A549 (cell line): ENCODE results near the gene MTRFR. TPM values are rescaled to one million over a fixed set of nuclear protein-coding genes. Genes with fewer than 3 reads are reported as not detected.

Experiments
- ATAC-seq, 2 experiments: fragments of 200-7000 bp in 1 of 2; fragments of >200 bp in 1 of 2; cut with Nextera tagmentation in 1 of 2; cut with Tn5 transposase in 1 of 2; 3 replicates each; pipeline versions ENCODE4 v1.8.0 to v1.9.1; 2018 to 2020; ENCODE audit warnings: mild to moderate bottlenecking in 1 of 2, moderate library complexity in 1 of 2
- CTCF ChIA-PET: fragments of 300-600 bp; sonication (Branson Sonifier 250); formaldehyde crosslinking; extraction: SDS; loops from one replicate; lab custom pipeline; 2021; ENCODE audit warnings: antibody characterized with exemption, inconsistent platforms; lab: Yijun Ruan, JAX
- POLR2A ChIA-PET: fragments of 350-600 bp; formaldehyde crosslinking; extraction: SDS; loops from one replicate; lab custom pipeline; 2021; ENCODE audit warnings: antibody characterized with exemption, inconsistent platforms; lab: Yijun Ruan, JAX
- DNase-seq, 2 experiments: peaks; one replicate each; pipeline versions ENCODE4 v3.0.0 to v3.0.0-alpha.2; 2011 to 2016; ENCODE audit warnings: low read depth in 1 of 2, low spot score in 1 of 2
- FAIRE-seq: peaks from 2 replicates; lab custom pipeline; 2011; peaks lifted over from hg19 to GRCh38; lab: Jason Lieb, UNC
- H3K27ac ChIP-seq, 2 experiments: fragments of >200 bp; sonication (Bioruptor Twin); formaldehyde crosslinking; 3 replicates each; pipeline ENCODE4 v1.5.1; 2016 to 2017
- H3K4me1 ChIP-seq: fragments of >200 bp; sonication (Bioruptor Twin); formaldehyde crosslinking; 3 replicates; pipeline ENCODE4 v1.6.1; 2016
- H3K4me2 ChIP-seq: fragments of >200 bp; sonication (Bioruptor Twin); formaldehyde crosslinking; 3 replicates; pipeline ENCODE4 v1.6.1; 2016
- H3K4me3 ChIP-seq: fragments of >200 bp; sonication (Bioruptor Twin); formaldehyde crosslinking; 3 replicates; pipeline ENCODE4 v1.5.1; 2016
- H3K9me3 ChIP-seq: fragments of >200 bp; sonication (Bioruptor Twin); formaldehyde crosslinking; 3 replicates; pipeline ENCODE4 v1.6.1; 2016
- BCL3 ChIP-seq: fragments of >200 bp; sonication (Bioruptor Twin); formaldehyde crosslinking; IDR thresholded peaks from 3 replicates; pipeline ENCODE4 v1.6.1; 2016
- CTCF ChIP-seq: fragments of >200 bp; sonication (Bioruptor Twin); formaldehyde crosslinking; IDR thresholded peaks from 3 replicates; pipeline ENCODE4 v1.5.1; 2016
- ELK1 ChIP-seq: fragments of 150-350 bp; IDR thresholded peaks from 2 replicates; pipeline ENCODE4 v1.6.1; 2014; ENCODE audit warnings: low read depth, mild to moderate bottlenecking, low read length
- HOXA7 ChIP-seq: fragments of 250-450 bp; sonication (Bioruptor Pico); IDR thresholded peaks from 2 replicates; pipeline ENCODE4 v1.5.0; 2020; ENCODE audit warnings: mild to moderate bottlenecking, moderate library complexity
- HOXB13 ChIP-seq: fragments of 250-450 bp; sonication (Bioruptor Pico); IDR thresholded peaks from 2 replicates; pipeline ENCODE4 v1.5.0; 2020; ENCODE audit warnings: low read depth, mild to moderate bottlenecking, moderate library complexity
- HOXB5 ChIP-seq: fragments of 250-450 bp; sonication (Bioruptor Pico); IDR thresholded peaks from 2 replicates; pipeline ENCODE4 v1.5.0; 2020; ENCODE audit warnings: mild to moderate bottlenecking, moderate library complexity
- JUNB ChIP-seq: fragments of >200 bp; sonication (Bioruptor Twin); formaldehyde crosslinking; IDR thresholded peaks from 2 replicates; pipeline ENCODE4 v1.6.1; 2016
- MAX ChIP-seq: IDR thresholded peaks from 2 replicates; pipeline ENCODE4 v1.6.1; 2012
- PHF8 ChIP-seq: fragments of 200-600 bp; sonication (generic); IDR thresholded peaks from 2 replicates; pipeline ENCODE4 v1.6.1; 2016; ENCODE audit warnings: low read depth, mild to moderate bottlenecking, antibody characterized with exemption, moderate library complexity, borderline replicate concordance
- RAD21 ChIP-seq, 2 experiments: fragments of >200 bp in 1 of 2; sonication (Bioruptor Twin) in 1 of 2; formaldehyde crosslinking in 1 of 2; IDR thresholded peaks in 1 of 2; conservative IDR thresholded peaks in 1 of 2; 2 replicates in 1 of 2; 3 replicates in 1 of 2; pipeline ENCODE4 v1.6.1; 2012 to 2018; ENCODE audit warnings: inconsistent platforms in 1 of 2
- RNF2 ChIP-seq: fragments of 200-600 bp; sonication (generic); IDR thresholded peaks from 2 replicates; pipeline ENCODE4 v1.6.1; 2016; ENCODE audit warnings: low read depth, mild to moderate bottlenecking, antibody characterized with exemption, moderate library complexity, borderline replicate concordance
- SMC3 ChIP-seq: fragments of >200 bp; sonication (Bioruptor Twin); formaldehyde crosslinking; IDR thresholded peaks from 3 replicates; pipeline ENCODE4 v1.6.1; 2018; ENCODE audit warnings: inconsistent platforms
- USF2 ChIP-seq: fragments of 450-650 bp; IDR thresholded peaks from 2 replicates; pipeline ENCODE4 v1.6.1; 2014; ENCODE audit warnings: antibody characterized with exemption
- ZC3H11A ChIP-seq: fragments of 450-650 bp; IDR thresholded peaks from 2 replicates; pipeline ENCODE4 v1.6.1; 2014; ENCODE audit warnings: antibody characterized with exemption, mild to moderate bottlenecking
- ZSCAN20 ChIP-seq: fragments of 250-450 bp; sonication (Bioruptor Pico); IDR thresholded peaks from 2 replicates; pipeline ENCODE4 v1.8.0; 2022; ENCODE audit warnings: mild to moderate bottlenecking, moderate library complexity
- whole genome bisulfite sequencing: methylation state at CpG from one replicate; pipeline ENCODE4 v1.1.6; 2017; ENCODE audit errors: missing lambda C conversion rate; 5-methylcytosine and 5-hydroxymethylcytosine counted together
- polyA plus RNA-seq, 4 experiments: library from polyadenylated mRNA; depleted of rRNA in 3 of 4; stranded (reverse); fragments of >200 nt; fragmentation: RNase III in 1 of 4; extraction: RNeasy Plus Mini Kit Qiagen cat#74134 plus additional on column Dnase treatment in 1 of 4; gene quantifications; 2 replicates in 3 of 4; 3 replicates in 1 of 4; pipeline ENCODE4 v1.2.3, GENCODE V29; 2011 to 2017

MTRFR gene
- polyA plus RNA-seq, 2 of the 4 experiments (the other 2 are of a cell fraction): 15.5 to 25.2 TPM

- ATAC-seq (peak in 1 of 2 experiments; percentile 40; a peak in 3 of 6 replicates), DNase-seq (no peak), FAIRE-seq (no peak)
- Histone ChIP-seq H3K4me3 (peak overlapping the region; percentile 94), H3K27ac (peak overlapping the region; percentile 96 to 100), H3K4me1 (peaks cover 16% of the 10 kb centered on the region), H3K4me2 (peak overlapping the region; percentile 90), H3K9me3 (no peaks in the 10 kb centered on the region)
- 48% methylated on average over 7 of the region's 7 CpGs for WGBS
- ChIA-PET POLR2A (interaction anchor here (0.5 kb wide), 1 partner anchor 465 kb away, joined by 3 read pairs; no protein-coding TSS in a partner anchor), CTCF (interaction anchor here (0.9 to 1.5 kb wide), 3 partner anchors 96 to 1498 kb away, joined by 3 to 11 read pairs (median 3); partner anchors contain the start of gene DDX55)
- TF ChIP-seq JUNB: no peak
- TF ChIP-seq MAX: no peak
- TF ChIP-seq ELK1: no peak
- no peak for TF ChIP-seq ZSCAN20
- no peak for TF ChIP-seq ZC3H11A
- TF ChIP-seq RNF2: no peak
Measured at GRCh38 chr12:123269896-123270213, 36.6 kb downstream of the MTRFR start.

- H3K27ac ChIP-seq: peak overlapping the region; percentile 96 to 100
- peaks cover 16% of the 10 kb centered on the region for H3K4me1 ChIP-seq
- DNase-seq: no peak
- ATAC-seq: peak in 1 of 2 experiments; percentile 29; a peak in 3 of 6 replicates
- ChIA-PET CTCF (interaction anchor here (0.5 to 1.5 kb wide), 8 partner anchors 15 to 1497 kb away, joined by 3 to 11 read pairs (median 3); partner anchors contain the start of gene DDX55), POLR2A (interaction anchor here (0.5 kb wide), 1 partner anchor 466 kb away, joined by 3 read pairs; no protein-coding TSS in a partner anchor)
- H3K4me3 ChIP-seq: peak overlapping the region; percentile 94
- FAIRE-seq: no peak
- TF ChIP-seq ELK1: no peak
- TF ChIP-seq HOXB13 (CRISPR knock-in tag): no peak
- no peak for TF ChIP-seq RNF2
- TF ChIP-seq HOXA7 (CRISPR knock-in tag): no peak
- TF ChIP-seq MAX: peak; percentile 36; the same call in 1 of the 2 replicates
- TF ChIP-seq USF2: peak; percentile 43
- no peak for TF ChIP-seq HOXB5 (CRISPR knock-in tag)
- TF ChIP-seq PHF8: no peak
- 3% methylated on average over 36 of the region's 51 CpGs for WGBS
- no peaks in the 10 kb centered on the region for H3K9me3 ChIP-seq
- H3K4me2 ChIP-seq: peak overlapping the region; percentile 90
Measured at GRCh38 chr12:123270214-123271000, 37.2 kb downstream of the MTRFR start.

- Histone ChIP-seq H3K27ac (peak overlapping the region; percentile 96 to 100), H3K9me3 (no peaks in the 10 kb centered on the region), H3K4me1 (peaks cover 16% of the 10 kb centered on the region), H3K4me2 (peak overlapping the region; percentile 90), H3K4me3 (peak overlapping the region; percentile 94)
- WGBS: 0% methylated on average over 13 of the region's 108 CpGs
- DNase-seq: peak; percentile 57 to 76
- FAIRE-seq: no peak
- TF ChIP-seq SMC3 (peak; percentile 64), BCL3 (no peak), CTCF (peak; percentile 71), RAD21 (conservative IDR thresholded peaks at IDR 0.05 in 1 of 2, IDR thresholded peaks at IDR 0.05 in 1 of 2) (peak; percentile 55 to 74)
- CTCF ChIA-PET: interaction anchor here (0.5 to 1.5 kb wide), 4 partner anchors 14 to 331 kb away, joined by 3 to 11 read pairs (median 4); partner anchors contain the start of gene DDX55
- peak; percentile 70 to 86 for ATAC-seq
- POLR2A ChIA-PET: no interaction called here
Measured at GRCh38 chr12:123271001-123271668, 37.9 kb downstream of the MTRFR start.
